ENCODE measurements around the gene STING1. TPM values are rescaled to one million over a fixed set of nuclear protein-coding genes. Genes with fewer than 3 reads are reported as not detected.
A peak's percentile ranks its signal among the peaks of the same experiment; 100 is the strongest.
"Not testable (repeated sequence)": the region's sequence is repeated elsewhere in the genome, so short reads cannot be mapped to it uniquely, and the experiment has no call there.

STING1 gene
- total and polyA plus RNA-seq, 2 donors (not counting 1 experiment from before 2014, with no cell fraction given), result 1.1 to 2.8 TPM

DNA sequence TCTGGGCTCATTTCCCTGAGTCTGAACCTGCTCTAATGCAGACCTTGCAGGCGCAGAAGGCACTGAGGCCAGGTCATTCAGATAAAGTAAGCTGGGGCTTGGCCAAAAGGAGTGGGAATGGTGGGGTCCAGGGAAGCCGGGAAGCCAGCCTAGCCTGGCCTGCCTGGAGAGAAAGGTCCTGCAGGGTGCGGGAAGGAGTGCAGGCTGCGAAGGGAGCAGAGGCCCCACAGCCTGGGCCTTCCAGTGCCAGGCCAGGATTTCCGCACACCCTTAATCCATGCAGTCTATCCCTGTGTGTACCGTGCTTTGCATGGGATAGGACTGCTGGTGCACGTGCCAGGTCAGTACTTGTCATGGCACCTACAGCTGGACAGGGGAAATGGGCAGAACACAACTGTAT lies 3.6 kb upstream of the STING1 start:
- H3K4me3 ChIP-seq (ENCODE audit: control extremely low read depth in 1 of 5, extremely low read depth in 1 of 5, insufficient read depth in 1 of 5, low read depth in 2 of 5, low read length in 4 of 5), result no peak overlapping the region
- H3K27me3 Mint-ChIP-seq, result no peaks in the 10 kb centered on the region
- H3K27ac Mint-ChIP-seq, result no peak overlapping the region
- no peaks in the 10 kb centered on the region for H3K9me3 ChIP-seq (ENCODE audit: control extremely low read depth in 1 of 3, control insufficient read depth in 2 of 3, insufficient read depth in 1 of 3, low read length in 2 of 3)
- intact Hi-C loops (cut with micrococcal nuclease), result no loop called here
- WGBS (ENCODE audit: insufficient coverage), result 96% methylated on average over 7 of the region's 7 CpGs
- H4K20me1 ChIP-seq (ENCODE audit: control insufficient read depth, insufficient read depth, low read length, poor library complexity, severe bottlenecking), result no peaks in the 10 kb centered on the region
- no peak for TF ChIP-seq EZH2 (IDR thresholded peaks at IDR 0.05; ENCODE audit: borderline replicate concordance, insufficient read depth, low read depth, low read length, poor library complexity, severe bottlenecking)
- TF ChIP-seq, protein P1, sequence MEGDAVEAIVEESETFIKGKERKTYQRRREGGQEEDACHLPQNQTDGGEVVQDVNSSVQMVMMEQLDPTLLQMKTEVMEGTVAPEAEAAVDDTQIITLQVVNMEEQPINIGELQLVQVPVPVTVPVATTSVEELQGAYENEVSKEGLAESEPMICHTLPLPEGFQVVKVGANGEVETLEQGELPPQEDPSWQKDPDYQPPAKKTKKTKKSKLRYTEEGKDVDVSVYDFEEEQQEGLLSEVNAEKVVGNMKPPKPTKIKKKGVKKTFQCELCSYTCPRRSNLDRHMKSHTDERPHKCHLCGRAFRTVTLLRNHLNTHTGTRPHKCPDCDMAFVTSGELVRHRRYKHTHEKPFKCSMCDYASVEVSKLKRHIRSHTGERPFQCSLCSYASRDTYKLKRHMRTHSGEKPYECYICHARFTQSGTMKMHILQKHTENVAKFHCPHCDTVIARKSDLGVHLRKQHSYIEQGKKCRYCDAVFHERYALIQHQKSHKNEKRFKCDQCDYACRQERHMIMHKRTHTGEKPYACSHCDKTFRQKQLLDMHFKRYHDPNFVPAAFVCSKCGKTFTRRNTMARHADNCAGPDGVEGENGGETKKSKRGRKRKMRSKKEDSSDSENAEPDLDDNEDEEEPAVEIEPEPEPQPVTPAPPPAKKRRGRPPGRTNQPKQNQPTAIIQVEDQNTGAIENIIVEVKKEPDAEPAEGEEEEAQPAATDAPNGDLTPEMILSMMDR (IDR thresholded peaks at IDR 0.05), result no peak
- no peaks in the 10 kb centered on the region for H3K9me3 Mint-ChIP-seq (ENCODE audit: insufficient read depth)
- H3K79me2 ChIP-seq (ENCODE audit: control insufficient read depth, insufficient read depth, low read length), result no peaks in the 10 kb centered on the region
- ChIA-PET POLR2A (interaction anchor here (0.5 kb wide), 1 partner anchor 47 kb away, joined by 3 read pairs; no protein-coding TSS in a partner anchor), CTCF (no interaction called here)
- no peaks in the 10 kb centered on the region for H3K36me3 ChIP-seq (replicated peaks in 1 of 2; ENCODE audit: control extremely low read depth in 1 of 2, control insufficient read depth in 1 of 2, extremely low read depth in 1 of 2, insufficient read depth in 2 of 2, low read length in 1 of 2)
- H3K4me1 Mint-ChIP-seq, result peaks cover 14% of the 10 kb centered on the region
- H3K9ac ChIP-seq (ENCODE audit: low read length), result no peak overlapping the region
- no peak overlapping the region for H3K27ac ChIP-seq (ENCODE audit: low read length in 2 of 2)
- no peak overlapping the region for H3K4me3 Mint-ChIP-seq
- no peak overlapping the region for H3K4me2 ChIP-seq (replicated peaks; ENCODE audit: low read depth, low read length, poor library complexity, severe bottlenecking)
- H3K27me3 ChIP-seq (replicated peaks in 1 of 4; ENCODE audit: control extremely low read depth in 1 of 4, control insufficient read depth in 3 of 4, insufficient read depth in 4 of 4, low read length in 3 of 4), result no peaks in the 10 kb centered on the region
- peaks cover 17 to 24% of the 10 kb centered on the region in 2 donors for H3K4me1 ChIP-seq (ENCODE audit: control insufficient read depth in 2 of 2, insufficient read depth in 2 of 2, low read length in 2 of 2)
- ATAC-seq (ENCODE audit: low read depth) (no peak), DNase-seq (no peak)
- no peak overlapping the region for H2AFZ ChIP-seq (ENCODE audit: insufficient read depth, low read depth, low read length, poor library complexity, severe bottlenecking)

DNA sequence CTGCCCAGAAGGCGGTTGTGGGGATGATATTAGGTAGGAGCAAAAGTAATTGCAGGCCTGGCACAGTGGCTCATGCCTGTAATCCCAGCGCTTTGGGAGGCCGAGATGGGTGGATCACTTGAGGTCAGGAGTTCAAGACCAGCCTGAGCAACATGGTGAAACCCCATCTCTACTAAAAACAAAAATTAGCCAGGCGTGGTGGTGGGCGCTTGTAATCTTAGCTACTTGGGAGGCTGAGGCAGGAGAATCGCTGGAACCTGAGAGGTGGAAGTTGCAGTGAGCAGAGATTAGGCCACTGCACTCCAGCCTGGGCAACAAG lies 291 bp upstream of the STING1 start:
- H3K79me2 ChIP-seq (ENCODE audit: control insufficient read depth, insufficient read depth, low read length); intact Hi-C loops (cut with micrococcal nuclease); CTCF ChIA-PET; H3K9me3 Mint-ChIP-seq (ENCODE audit: insufficient read depth); H3K27ac ChIP-seq (ENCODE audit: low read length in 2 of 2); H3K27me3 ChIP-seq (replicated peaks in 1 of 4; ENCODE audit: control extremely low read depth in 1 of 4, control insufficient read depth in 3 of 4, insufficient read depth in 4 of 4, low read length in 3 of 4); DNase-seq; H4K20me1 ChIP-seq (ENCODE audit: control insufficient read depth, insufficient read depth, low read length, poor library complexity, severe bottlenecking); H3K9me3 ChIP-seq (ENCODE audit: control extremely low read depth in 1 of 3, control insufficient read depth in 2 of 3, insufficient read depth in 1 of 3, low read length in 2 of 3); H3K36me3 ChIP-seq (replicated peaks in 1 of 2; ENCODE audit: control extremely low read depth in 1 of 2, control insufficient read depth in 1 of 2, extremely low read depth in 1 of 2, insufficient read depth in 2 of 2, low read length in 1 of 2); H3K27me3 Mint-ChIP-seq; ATAC-seq (ENCODE audit: low read depth); H3K9ac ChIP-seq (ENCODE audit: low read length); POLR2A ChIA-PET: not testable (repeated sequence)
- Mint-ChIP-seq H3K27ac (peak overlapping the region; percentile 28), H3K4me1 (peaks cover 19% of the 10 kb centered on the region), H3K4me3 (peak overlapping the region; percentile 35)
- peak overlapping the region; percentile 83 for H2AFZ ChIP-seq (ENCODE audit: insufficient read depth, low read depth, low read length, poor library complexity, severe bottlenecking)
- H3K4me3 ChIP-seq (ENCODE audit: control extremely low read depth in 1 of 5, extremely low read depth in 1 of 5, insufficient read depth in 1 of 5, low read depth in 2 of 5, low read length in 4 of 5), result peak overlapping the region in 1 of 5 experiments; percentile 4
- H3K4me2 ChIP-seq (replicated peaks; ENCODE audit: low read depth, low read length, poor library complexity, severe bottlenecking), result peak overlapping the region; percentile 59
- H3K4me1 ChIP-seq (ENCODE audit: control insufficient read depth in 2 of 2, insufficient read depth in 2 of 2, low read length in 2 of 2), result peaks cover 17 to 18% of the 10 kb centered on the region in 2 donors
- 61% methylated on average over 2 of the region's 6 CpGs for WGBS (ENCODE audit: insufficient coverage)

Data from B cell (primary cell).